Fibroblast of lung (primary cell): Measurements from ENCODE around the gene SERPINE2. TPM values are rescaled to one million over a fixed set of nuclear protein-coding genes. Genes with fewer than 3 reads are reported as not detected.

Experiments
- DNase-seq, 2 donors: peaks; one replicate each; pipeline versions ENCODE4 v3.0.0 to v3.0.0-alpha.2; 2010; ENCODE audit warnings: low read depth in 2 of 2
- H2AFZ ChIP-seq: 2 replicates; pipeline ENCODE4 v1.5.1; 2012; ENCODE audit warnings: low read length, control low read depth, inconsistent platforms
- H3K27ac ChIP-seq: 2 replicates; pipeline ENCODE4 v1.5.1; 2011; ENCODE audit warnings: low read length, control low read depth; ENCODE audit not compliant: insufficient read depth
- H3K27me3 ChIP-seq: 2 replicates; pipeline ENCODE4 v1.5.1; 2011; ENCODE audit warnings: mild to moderate bottlenecking, low read length; ENCODE audit not compliant: control insufficient read depth, insufficient read depth
- H3K36me3 ChIP-seq: 2 replicates; pipeline ENCODE4 v1.5.1; 2011; ENCODE audit warnings: low read length; ENCODE audit not compliant: control insufficient read depth, insufficient read depth
- H3K4me1 ChIP-seq: 2 replicates; pipeline ENCODE4 v1.5.1; 2011; ENCODE audit warnings: low read length; ENCODE audit not compliant: control insufficient read depth, insufficient read depth; ENCODE audit errors: extremely low read depth
- H3K4me2 ChIP-seq: 2 replicates; pipeline ENCODE4 v1.5.1; 2011; ENCODE audit warnings: low read length, control low read depth; ENCODE audit not compliant: insufficient read depth; ENCODE audit errors: extremely low read depth
- H3K4me3 ChIP-seq, 4 experiments: fragments of 200-600 bp in 1 of 4; sonication (generic) in 1 of 4; replicated peaks in 1 of 4; 2 replicates each; pipeline ENCODE4 v1.5.1; 2011 to 2016; ENCODE audit warnings: low read length in 4 of 4, low read depth in 3 of 4, mild to moderate bottlenecking in 3 of 4, control low read depth in 2 of 4, inconsistent platforms in 1 of 4, mixed read lengths in 1 of 4; ENCODE audit not compliant: insufficient read depth in 1 of 4; ENCODE audit errors: control extremely low read depth in 1 of 4
- H3K79me2 ChIP-seq: 2 replicates; pipeline ENCODE4 v1.5.1; 2012; ENCODE audit warnings: mild to moderate bottlenecking, low read length, inconsistent platforms; ENCODE audit not compliant: control insufficient read depth, insufficient read depth
- H3K9ac ChIP-seq: 2 replicates; pipeline ENCODE4 v1.5.1; 2011; ENCODE audit warnings: mild to moderate bottlenecking, low read length, control low read depth; ENCODE audit not compliant: insufficient read depth
- H3K9me3 ChIP-seq: 2 replicates; pipeline ENCODE4 v1.5.1; 2012; ENCODE audit warnings: low read depth, low read length; ENCODE audit not compliant: control insufficient read depth, insufficient read depth
- H4K20me1 ChIP-seq: 2 replicates; pipeline ENCODE4 v1.5.1; 2011; ENCODE audit warnings: low read length; ENCODE audit not compliant: control insufficient read depth, insufficient read depth; ENCODE audit errors: extremely low read depth
- CTCF ChIP-seq, 2 donors: IDR thresholded peaks in 1 of 2; conservative IDR thresholded peaks in 1 of 2; 1 replicate in 1 of 2; 2 replicates in 1 of 2; pipeline ENCODE4 v1.5.1; 2011 to 2012; ENCODE audit warnings: low read length in 2 of 2, control low read depth in 1 of 2, inconsistent platforms in 1 of 2, low read depth in 1 of 2, mild to moderate bottlenecking in 1 of 2
- EZH2 ChIP-seq: IDR thresholded peaks from 2 replicates; pipeline ENCODE4 v1.5.1; 2012; ENCODE audit warnings: low read length, control low read depth, mild to moderate bottlenecking; ENCODE audit errors: missing control alignments
- polyA plus RNA-seq, 2 donors: library from polyadenylated mRNA; depleted of rRNA in 1 of 2; stranded (reverse) in 1 of 2; unstranded in 1 of 2; fragments of >200 nt; gene quantifications; 2 replicates each; pipeline ENCODE4 v1.2.1, GENCODE V29; 2011 to 2012; ENCODE audit warnings: missing spikeins in 1 of 2
- total RNA-seq: library from RNA; depleted of rRNA; stranded (reverse); fragments of >200 nt; gene quantifications from 2 replicates; pipeline ENCODE4 v1.2.1, GENCODE V29; 2014

Gene SERPINE2
- total and polyA plus RNA-seq, 2 donors (not counting 1 experiment from before 2014, with no cell fraction given) = 77.9 to 149 TPM

GRCh38 chr2:223947711-223948205 is 91.3 kb downstream of the SERPINE2 start:
- Histone ChIP-seq H3K27ac (no peak overlapping the region), H3K4me1 (peaks cover 5% of the 10 kb centered on the region), H3K9ac (no peak overlapping the region), H3K9me3 (no peaks in the 10 kb centered on the region), H2AFZ (no peak overlapping the region), H4K20me1 (no peaks in the 10 kb centered on the region), H3K79me2 (peaks cover 20% of the 10 kb centered on the region), H3K27me3 (no peaks in the 10 kb centered on the region), H3K4me3 (no peak overlapping the region), H3K4me2 (no peak overlapping the region), H3K36me3 (no peaks in the 10 kb centered on the region)
- DNase-seq = no peak
- TF ChIP-seq CTCF (conservative IDR thresholded peaks at IDR 0.05 in 1 of 2, IDR thresholded peaks at IDR 0.05 in 1 of 2; ENCODE audit: low read depth in 1 of 2, low read length in 2 of 2) (no peak), EZH2 (no peak)

- H2AFZ ChIP-seq = peak overlapping the region; percentile 25
- TF ChIP-seq EZH2 (no peak), CTCF (conservative IDR thresholded peaks at IDR 0.05 in 1 of 2, IDR thresholded peaks at IDR 0.05 in 1 of 2; ENCODE audit: low read depth in 1 of 2, low read length in 2 of 2) (no peak)
- H3K4me1 ChIP-seq = peaks cover 12% of the 10 kb centered on the region
- H3K27ac ChIP-seq = no peak overlapping the region
- H3K36me3 ChIP-seq = no peaks in the 10 kb centered on the region
- H3K9me3 ChIP-seq = no peaks in the 10 kb centered on the region
- H4K20me1 ChIP-seq = no peaks in the 10 kb centered on the region
- peaks cover 30% of the 10 kb centered on the region for H3K79me2 ChIP-seq
- peak overlapping the region; percentile 29 for H3K4me2 ChIP-seq
- H3K4me3 ChIP-seq = peak overlapping the region in 2 of 4 experiments; percentile 51 to 84
- no peak overlapping the region for H3K9ac ChIP-seq
- no peaks in the 10 kb centered on the region for H3K27me3 ChIP-seq
- DNase-seq = no peak
Measured at GRCh38 chr2:223945755-223946154, 93.3 kb downstream of the SERPINE2 start.

- no peaks in the 10 kb centered on the region for H4K20me1 ChIP-seq
- TF ChIP-seq EZH2 = no peak
- no peak for TF ChIP-seq CTCF (conservative IDR thresholded peaks at IDR 0.05 in 1 of 2, IDR thresholded peaks at IDR 0.05 in 1 of 2; ENCODE audit: low read depth in 1 of 2, low read length in 2 of 2)
Measured at GRCh38 chr2:223944703-223945531, 94.2 kb downstream of the SERPINE2 start, which contains the start of gene WDFY1. Gene WDFY1 (minus strand): TSS chr2:223945335. CDS start chr2:223945284, 51 bp downstream.

More at GRCh38 chr2:223944703-223945531, 94.2 kb downstream of the SERPINE2 start, which contains the start of gene WDFY1:
- peak within 1 kb of the TSS; percentile 86 for H3K4me2 ChIP-seq
- peaks cover 12% of the 10 kb centered on the region for H3K4me1 ChIP-seq
- H3K27me3 ChIP-seq = no peaks in the 10 kb centered on the region
- H2AFZ ChIP-seq = peak within 1 kb of the TSS; percentile 77
- peaks cover 38% of the 10 kb centered on the region for H3K79me2 ChIP-seq
- peak within 1 kb of the TSS; percentile 80 to 86 (median 82) for H3K4me3 ChIP-seq
- no peaks in the 10 kb centered on the region for H3K36me3 ChIP-seq
- peak; percentile 88 to 89 for DNase-seq
- H3K9ac ChIP-seq = peak within 1 kb of the TSS; percentile 94
- H3K27ac ChIP-seq = peak within 1 kb of the TSS; percentile 86
- no peaks in the 10 kb centered on the region for H3K9me3 ChIP-seq
